ENCODE measurements around the gene HOXB7.

Gene HOXB7

GRCh38 chr17:48633266-48633677, 22.5 kb upstream of the HOXB7 start:
- H3K4me1 ChIP-seq (ENCODE audit: control insufficient read depth, insufficient read depth, low read length): no peaks in the 10 kb centered on the region
- H3K27me3 ChIP-seq (ENCODE audit: control insufficient read depth, insufficient read depth, low read length): peaks cover 100% of the 10 kb centered on the region
- H3K36me3 ChIP-seq (ENCODE audit: control insufficient read depth, insufficient read depth, low read length): no peaks in the 10 kb centered on the region
- no peak overlapping the region for H3K27ac ChIP-seq (ENCODE audit: low read depth, low read length)
- no peak overlapping the region for H3K9ac ChIP-seq (ENCODE audit: low read depth, low read length)
- H3K9me3 ChIP-seq (ENCODE audit: control insufficient read depth, insufficient read depth, low read length): no peaks in the 10 kb centered on the region
- no peak overlapping the region for H3K4me3 ChIP-seq (ENCODE audit: low read depth, low read length)

DNA sequence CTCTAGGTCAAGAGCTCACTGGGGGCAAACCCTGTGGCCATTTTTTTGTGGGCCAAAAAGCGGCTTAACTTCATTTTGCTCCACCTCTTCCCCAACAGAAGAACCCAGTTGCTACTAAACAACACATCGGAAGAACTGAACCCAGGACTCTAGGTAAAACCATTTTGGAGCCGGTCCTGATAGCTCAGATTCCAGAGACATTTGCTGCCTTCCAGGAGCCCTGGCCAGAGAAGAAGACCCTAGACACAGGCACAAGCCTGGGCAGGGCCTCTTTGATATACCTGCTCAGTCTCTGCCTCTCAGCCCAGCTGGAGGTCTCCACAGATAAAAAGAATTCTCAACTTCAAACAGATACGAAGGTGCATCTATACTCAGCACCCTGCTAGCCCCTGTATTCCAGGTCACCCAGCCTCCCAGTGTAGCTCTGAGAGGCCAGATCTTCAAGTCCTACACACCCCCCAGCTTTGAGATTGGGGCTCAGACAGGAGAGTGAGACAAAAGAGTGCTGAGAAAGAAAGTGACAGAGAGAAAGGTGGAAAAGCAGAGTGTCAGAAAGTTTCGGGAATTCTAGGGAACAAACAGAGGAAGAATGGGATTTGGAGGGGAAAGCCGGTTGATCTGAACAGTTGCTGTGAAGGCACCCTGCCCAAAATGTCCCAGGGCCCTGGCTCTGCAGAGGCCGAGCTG, 21.9 kb upstream of the HOXB7 start:
- no peak overlapping the region for H3K9ac ChIP-seq (ENCODE audit: low read depth, low read length)
- H3K36me3 ChIP-seq (ENCODE audit: control insufficient read depth, insufficient read depth, low read length): no peaks in the 10 kb centered on the region
- H3K4me1 ChIP-seq (ENCODE audit: control insufficient read depth, insufficient read depth, low read length): no peaks in the 10 kb centered on the region
- H3K9me3 ChIP-seq (ENCODE audit: control insufficient read depth, insufficient read depth, low read length): no peaks in the 10 kb centered on the region
- H3K27ac ChIP-seq (ENCODE audit: low read depth, low read length): no peak overlapping the region
- H3K27me3 ChIP-seq (ENCODE audit: control insufficient read depth, insufficient read depth, low read length): peaks cover 100% of the 10 kb centered on the region
- no peak overlapping the region for H3K4me3 ChIP-seq (ENCODE audit: low read depth, low read length)

- H3K4me3 ChIP-seq (ENCODE audit: low read depth, low read length): no peak overlapping the region
- H3K9me3 ChIP-seq (ENCODE audit: control insufficient read depth, insufficient read depth, low read length): no peaks in the 10 kb centered on the region
- H3K4me1 ChIP-seq (ENCODE audit: control insufficient read depth, insufficient read depth, low read length): peaks cover under 1% of the 10 kb centered on the region; the same call in 1 of the 2 replicates
- no peak overlapping the region for H3K27ac ChIP-seq (ENCODE audit: low read depth, low read length)
- H3K27me3 ChIP-seq (ENCODE audit: control insufficient read depth, insufficient read depth, low read length): peaks cover 100% of the 10 kb centered on the region
- no peaks in the 10 kb centered on the region for H3K36me3 ChIP-seq (ENCODE audit: control insufficient read depth, insufficient read depth, low read length)
- no peak overlapping the region for H3K9ac ChIP-seq (ENCODE audit: low read depth, low read length)
These were observed 21.1 kb upstream of the HOXB7 start for GRCh38 chr17:48631693-48632578.

GRCh38 chr17:48630925-48631692, 20.3 kb upstream of the HOXB7 start:
- Histone ChIP-seq H3K9ac (ENCODE audit: low read depth, low read length) (no peak overlapping the region), H3K4me1 (ENCODE audit: control insufficient read depth, insufficient read depth, low read length) (peaks cover 3% of the 10 kb centered on the region; the same call in 1 of the 2 replicates), H3K36me3 (ENCODE audit: control insufficient read depth, insufficient read depth, low read length) (no peaks in the 10 kb centered on the region), H3K9me3 (ENCODE audit: control insufficient read depth, insufficient read depth, low read length) (no peaks in the 10 kb centered on the region), H3K27ac (ENCODE audit: low read depth, low read length) (no peak overlapping the region), H3K4me3 (ENCODE audit: low read depth, low read length) (no peak overlapping the region), H3K27me3 (ENCODE audit: control insufficient read depth, insufficient read depth, low read length) (peaks cover 100% of the 10 kb centered on the region)

DNA sequence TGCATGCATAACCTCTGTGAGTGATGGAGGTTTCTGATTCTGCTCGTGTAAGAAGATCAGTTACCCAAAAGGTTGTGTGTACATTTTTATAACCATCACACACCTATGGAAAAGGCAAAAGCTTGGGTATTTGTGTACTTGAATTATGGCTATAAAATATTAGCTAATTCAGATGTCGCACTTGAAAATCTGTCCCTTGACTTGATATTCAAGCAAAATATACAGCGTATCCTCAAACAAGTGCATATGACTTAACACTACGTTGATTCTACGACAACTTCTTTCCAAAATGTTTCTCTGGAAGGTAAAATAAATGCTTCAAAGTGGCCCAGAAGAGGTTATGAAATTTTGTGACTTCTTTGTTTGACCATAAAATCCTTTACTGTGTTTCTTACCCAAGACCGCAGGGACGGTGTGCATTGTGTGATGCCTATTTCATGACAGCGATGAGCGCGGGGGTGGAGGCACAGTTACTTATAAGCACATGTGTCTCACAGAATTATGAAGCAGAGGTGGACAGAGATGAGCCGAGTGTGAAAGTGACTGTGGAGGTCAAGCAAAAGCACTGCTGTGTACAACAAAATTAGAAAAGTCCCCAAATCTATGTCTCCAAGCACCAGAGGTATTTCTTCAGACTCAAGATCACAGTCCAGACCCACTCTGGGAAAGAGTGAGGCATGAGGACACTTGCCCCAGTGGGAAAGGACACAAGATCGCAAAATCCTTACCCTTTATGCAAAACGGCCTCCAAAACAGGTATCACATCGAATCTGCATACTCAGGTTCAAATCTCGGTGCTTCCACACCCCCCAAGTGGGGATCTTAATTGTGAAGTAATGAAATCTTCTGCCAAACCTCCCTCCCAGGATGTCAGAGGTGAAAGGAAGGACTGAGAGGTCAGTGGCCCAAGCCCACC, 19.4 kb upstream of the HOXB7 start:
- no peaks in the 10 kb centered on the region for H3K9me3 ChIP-seq (ENCODE audit: control insufficient read depth, insufficient read depth, low read length)
- H3K36me3 ChIP-seq (ENCODE audit: control insufficient read depth, insufficient read depth, low read length): no peaks in the 10 kb centered on the region
- peaks cover 100% of the 10 kb centered on the region for H3K27me3 ChIP-seq (ENCODE audit: control insufficient read depth, insufficient read depth, low read length)
- H3K27ac ChIP-seq (ENCODE audit: low read depth, low read length): no peak overlapping the region
- peaks cover 3% of the 10 kb centered on the region; the same call in 1 of the 2 replicates for H3K4me1 ChIP-seq (ENCODE audit: control insufficient read depth, insufficient read depth, low read length)
- no peak overlapping the region for H3K9ac ChIP-seq (ENCODE audit: low read depth, low read length)
- no peak overlapping the region for H3K4me3 ChIP-seq (ENCODE audit: low read depth, low read length)

GRCh38 chr17:48629411-48629759, 18.6 kb upstream of the HOXB7 start:
- peaks cover 3% of the 10 kb centered on the region; the same call in 1 of the 2 replicates for H3K4me1 ChIP-seq (ENCODE audit: control insufficient read depth, insufficient read depth, low read length)
- H3K9ac ChIP-seq (ENCODE audit: low read depth, low read length): no peak overlapping the region
- peaks cover 100% of the 10 kb centered on the region for H3K27me3 ChIP-seq (ENCODE audit: control insufficient read depth, insufficient read depth, low read length)
- no peak overlapping the region for H3K4me3 ChIP-seq (ENCODE audit: low read depth, low read length)
- no peaks in the 10 kb centered on the region for H3K36me3 ChIP-seq (ENCODE audit: control insufficient read depth, insufficient read depth, low read length)
- no peak overlapping the region for H3K27ac ChIP-seq (ENCODE audit: low read depth, low read length)
- no peaks in the 10 kb centered on the region for H3K9me3 ChIP-seq (ENCODE audit: control insufficient read depth, insufficient read depth, low read length)

GRCh38 chr17:48628649-48629410, 18.0 kb upstream of the HOXB7 start:
- H3K9ac ChIP-seq (ENCODE audit: low read depth, low read length): no peak overlapping the region
- peaks cover 100% of the 10 kb centered on the region for H3K27me3 ChIP-seq (ENCODE audit: control insufficient read depth, insufficient read depth, low read length)

DNA sequence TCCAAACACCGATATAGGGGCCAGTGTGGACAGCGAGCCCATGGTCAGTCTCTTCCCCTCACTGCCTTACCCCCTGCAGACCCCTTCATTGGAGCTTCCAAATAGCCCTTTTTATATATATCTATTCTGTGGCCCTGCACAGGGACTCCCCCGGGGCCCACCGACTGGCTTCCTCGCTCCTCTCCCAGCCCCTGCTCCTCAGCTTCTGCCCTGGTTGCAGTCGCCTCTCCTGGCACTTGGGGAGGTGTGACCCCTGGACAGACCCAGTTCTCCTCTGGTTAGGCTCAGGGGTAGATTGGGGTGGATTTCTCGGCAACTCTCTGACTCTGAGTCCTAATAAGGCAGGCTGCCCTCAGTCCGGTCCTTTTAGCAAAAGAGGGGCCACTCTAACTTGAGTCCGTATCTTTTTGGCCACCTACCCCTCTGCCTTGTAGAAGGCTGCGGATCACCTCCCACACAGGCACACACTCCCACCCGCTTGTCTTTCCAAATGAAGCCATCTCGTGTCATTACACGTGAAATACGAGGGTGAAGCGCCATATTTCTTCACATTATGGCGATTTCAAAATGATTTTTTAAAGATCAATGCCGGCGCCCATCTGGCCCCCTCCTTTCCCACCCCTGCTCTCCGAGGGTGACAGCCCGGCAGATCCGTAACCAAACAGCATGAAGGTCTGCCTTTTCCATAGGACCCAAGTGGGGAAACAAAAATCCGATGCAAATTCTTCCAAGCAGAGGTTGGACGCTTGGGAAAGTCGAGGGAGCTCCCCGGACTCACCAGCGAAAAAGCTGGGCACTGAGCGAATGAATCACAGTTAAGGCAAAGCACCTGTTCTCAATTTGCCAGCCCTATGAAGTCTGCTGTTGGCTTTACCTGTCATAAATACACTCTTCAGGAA, 17.1 kb upstream of the HOXB7 start:
- Histone ChIP-seq H3K9ac (ENCODE audit: low read depth, low read length) (no peak overlapping the region), H3K36me3 (ENCODE audit: control insufficient read depth, insufficient read depth, low read length) (no peaks in the 10 kb centered on the region), H3K27me3 (ENCODE audit: control insufficient read depth, insufficient read depth, low read length) (peaks cover 100% of the 10 kb centered on the region)

More at GRCh38 chr17:48628649-48629410, 18.0 kb upstream of the HOXB7 start:
- no peaks in the 10 kb centered on the region for H3K9me3 ChIP-seq (ENCODE audit: control insufficient read depth, insufficient read depth, low read length)
- no peak overlapping the region for H3K27ac ChIP-seq (ENCODE audit: low read depth, low read length)
- peaks cover 3% of the 10 kb centered on the region; the same call in 1 of the 2 replicates for H3K4me1 ChIP-seq (ENCODE audit: control insufficient read depth, insufficient read depth, low read length)
- no peak overlapping the region for H3K4me3 ChIP-seq (ENCODE audit: low read depth, low read length)
- no peaks in the 10 kb centered on the region for H3K36me3 ChIP-seq (ENCODE audit: control insufficient read depth, insufficient read depth, low read length)

GRCh38 chr17:48627118-48627597, 16.3 kb upstream of the HOXB7 start:
- Histone ChIP-seq H3K36me3 (ENCODE audit: control insufficient read depth, insufficient read depth, low read length) (no peaks in the 10 kb centered on the region), H3K4me1 (ENCODE audit: control insufficient read depth, insufficient read depth, low read length) (peaks cover 3% of the 10 kb centered on the region; the same call in 1 of the 2 replicates), H3K27ac (ENCODE audit: low read depth, low read length) (no peak overlapping the region), H3K27me3 (ENCODE audit: control insufficient read depth, insufficient read depth, low read length) (peaks cover 100% of the 10 kb centered on the region), H3K9me3 (ENCODE audit: control insufficient read depth, insufficient read depth, low read length) (no peaks in the 10 kb centered on the region), H3K4me3 (ENCODE audit: low read depth, low read length) (no peak overlapping the region), H3K9ac (ENCODE audit: low read depth, low read length) (no peak overlapping the region)

More for the DNA sequence above, 17.1 kb upstream of the HOXB7 start:
- Histone ChIP-seq H3K4me3 (ENCODE audit: low read depth, low read length) (no peak overlapping the region), H3K4me1 (ENCODE audit: control insufficient read depth, insufficient read depth, low read length) (peaks cover 3% of the 10 kb centered on the region; the same call in 1 of the 2 replicates), H3K9me3 (ENCODE audit: control insufficient read depth, insufficient read depth, low read length) (no peaks in the 10 kb centered on the region), H3K27ac (ENCODE audit: low read depth, low read length) (no peak overlapping the region)
